HL-60 (cell line): Measurements from ENCODE around the gene RASA2.

ENCODE experiments used
- CTCF ChIP-seq: IDR thresholded peaks from one replicate; pipeline ENCODE4 v1.5.1; 2011; ENCODE audit warnings: low read length, control low read depth, inconsistent platforms; ENCODE audit not compliant: insufficient read depth
- REST ChIP-seq: IDR thresholded peaks from 2 replicates; pipeline ENCODE4 v1.6.1; 2012; ENCODE audit warnings: low read depth; ENCODE audit not compliant: insufficient replicate concordance

- TF ChIP-seq CTCF (no peak), REST (no peak)
Observed at GRCh38 chr3:141532609-141533008, 45.8 kb downstream of the RASA2 start.
